Right lobe of liver (tissue), 6 donors: Measurements from ENCODE around the gene OSBPL3. TPM values are rescaled to one million over a fixed set of nuclear protein-coding genes. Genes with fewer than 3 reads are reported as not detected.

ENCODE experiments used
- ATAC-seq, 4 donors: fragments of 200-7000 bp; cut with Tn5 transposase; one replicate each; pipeline ENCODE4 v1.9.1; 2020; ENCODE audit warnings: mild to moderate bottlenecking in 4 of 4, moderate library complexity in 4 of 4
- DNase-seq, 3 donors: peaks; one replicate each; pipeline ENCODE4 v3.0.0-alpha.2; 2020
- H3K27ac ChIP-seq, 3 donors: fragments of 200-600 bp; one replicate each; pipeline ENCODE4 v1.8.0; 2022
- H3K27me3 ChIP-seq, 2 donors: fragments of 200-600 bp; one replicate each; pipeline ENCODE4 v1.8.0; 2022
- H3K36me3 ChIP-seq, 4 donors: fragments of 200-600 bp; sonication (generic) in 1 of 4; one replicate each; pipeline versions ENCODE4 v1.5.1 to v1.8.0; 2017 to 2022; ENCODE audit warnings: control low read depth in 1 of 4
- H3K4me1 ChIP-seq, 4 donors: fragments of 200-600 bp; sonication (generic) in 1 of 4; one replicate each; pipeline versions ENCODE4 v1.5.1 to v1.8.0; 2017 to 2022; ENCODE audit warnings: control low read depth in 1 of 4
- H3K4me3 ChIP-seq, 3 donors: fragments of 200-600 bp; one replicate each; pipeline ENCODE4 v1.8.0; 2022
- H3K9me3 ChIP-seq, 4 donors: fragments of 200-600 bp; sonication (generic) in 1 of 4; one replicate each; pipeline versions ENCODE4 v1.5.1 to v1.8.0; 2017 to 2022; ENCODE audit warnings: control low read depth in 1 of 4
- POLR2A ChIP-seq: fragments of 450-650 bp; IDR thresholded peaks from one replicate; pipeline ENCODE4 v1.6.1; 2017; ENCODE audit warnings: antibody characterized with exemption, mild to moderate bottlenecking
- WGBS: methylation state at CpG from one replicate; pipeline ENCODE4 v1.1.6; 2018; ENCODE audit warnings: low coverage, low lambda C conversion rate; ENCODE audit not compliant: insufficient coverage; ENCODE audit errors: missing lambda C conversion rate; 5-methylcytosine and 5-hydroxymethylcytosine counted together
- intact Hi-C, 2 donors: fragments of 100-400 bp; cut with DNase I; formaldehyde crosslinking; loops; one replicate each; pipeline versions ENCODE4 v1.11.2 to v1.14.1; 2022
- total RNA-seq, 6 experiments: library from RNA; depleted of rRNA in 2 of 6; stranded (reverse); fragments of >200 nt in 2 of 6; fragmentation: NEBNext Ultra II Directional in 3 of 6; extraction: Animal tissue kit (Norgen Biotek cat#: 25700) in 3 of 6; gene quantifications; one replicate each; pipeline versions ENCODE4 v1.1.0 to v1.2.4, GENCODE V29; 2016 to 2023
- TF ChIP-seq, protein P1 (sequence below), 4 donors: fragments of 200-600 bp in 3 of 4; fragments of 450-650 bp in 1 of 4; IDR thresholded peaks; one replicate each; pipeline versions ENCODE4 v1.5.1 to v1.8.0; 2016 to 2022; ENCODE audit warnings: antibody characterized with exemption in 4 of 4, mild to moderate bottlenecking in 2 of 4
- donor health status: DM: no; HTN: yes; CAD: no.
- donor health status: DM: no; HTN: no; CAD: no.
- donor health status: DM: no; HTN: no; CAD: no.
- donor health status: DM: no; HTN: yes; CAD: no.
- donor health status: DM: no; HTN: yes; CAD: no.

OSBPL3 gene
- total RNA-seq, 6 experiments from 2014 or later = 0.70 to 8.2 (median 2.4) TPM

DNA sequence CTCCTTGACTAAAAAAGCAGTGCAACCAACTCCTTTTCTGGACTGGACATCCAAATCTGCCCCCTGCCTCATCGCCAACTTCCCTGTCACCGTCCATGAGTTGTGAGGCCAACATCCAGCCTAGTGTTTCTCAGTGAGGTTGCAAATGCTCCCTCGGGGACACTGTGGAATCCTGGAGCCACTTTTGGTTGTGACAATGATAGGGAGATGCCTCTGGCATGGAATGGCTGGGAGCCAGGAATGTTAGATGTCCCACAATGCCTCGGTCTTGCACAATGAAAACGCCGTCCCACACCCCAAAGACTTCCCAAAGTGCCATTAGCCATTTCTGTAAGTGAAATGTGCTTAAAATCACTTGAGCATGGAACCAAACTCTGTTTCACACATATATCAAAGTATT is 105.2 kb downstream of the OSBPL3 start:
- TF ChIP-seq, protein P1, sequence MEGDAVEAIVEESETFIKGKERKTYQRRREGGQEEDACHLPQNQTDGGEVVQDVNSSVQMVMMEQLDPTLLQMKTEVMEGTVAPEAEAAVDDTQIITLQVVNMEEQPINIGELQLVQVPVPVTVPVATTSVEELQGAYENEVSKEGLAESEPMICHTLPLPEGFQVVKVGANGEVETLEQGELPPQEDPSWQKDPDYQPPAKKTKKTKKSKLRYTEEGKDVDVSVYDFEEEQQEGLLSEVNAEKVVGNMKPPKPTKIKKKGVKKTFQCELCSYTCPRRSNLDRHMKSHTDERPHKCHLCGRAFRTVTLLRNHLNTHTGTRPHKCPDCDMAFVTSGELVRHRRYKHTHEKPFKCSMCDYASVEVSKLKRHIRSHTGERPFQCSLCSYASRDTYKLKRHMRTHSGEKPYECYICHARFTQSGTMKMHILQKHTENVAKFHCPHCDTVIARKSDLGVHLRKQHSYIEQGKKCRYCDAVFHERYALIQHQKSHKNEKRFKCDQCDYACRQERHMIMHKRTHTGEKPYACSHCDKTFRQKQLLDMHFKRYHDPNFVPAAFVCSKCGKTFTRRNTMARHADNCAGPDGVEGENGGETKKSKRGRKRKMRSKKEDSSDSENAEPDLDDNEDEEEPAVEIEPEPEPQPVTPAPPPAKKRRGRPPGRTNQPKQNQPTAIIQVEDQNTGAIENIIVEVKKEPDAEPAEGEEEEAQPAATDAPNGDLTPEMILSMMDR (IDR thresholded peaks at IDR 0.05) = no peak
- no peak for TF ChIP-seq POLR2A
- Histone ChIP-seq H3K27ac (no peak overlapping the region), H3K27me3 (no peaks in the 10 kb centered on the region), H3K4me3 (no peak overlapping the region), H3K9me3 (no peaks in the 10 kb centered on the region), H3K4me1 (no peaks in the 10 kb centered on the region), H3K36me3 (no peaks in the 10 kb centered on the region)
- intact Hi-C loops = no loop called here
- WGBS = 93% methylated on average over 6 of the region's 6 CpGs
- no peak for ATAC-seq
- DNase-seq = no peak

DNA sequence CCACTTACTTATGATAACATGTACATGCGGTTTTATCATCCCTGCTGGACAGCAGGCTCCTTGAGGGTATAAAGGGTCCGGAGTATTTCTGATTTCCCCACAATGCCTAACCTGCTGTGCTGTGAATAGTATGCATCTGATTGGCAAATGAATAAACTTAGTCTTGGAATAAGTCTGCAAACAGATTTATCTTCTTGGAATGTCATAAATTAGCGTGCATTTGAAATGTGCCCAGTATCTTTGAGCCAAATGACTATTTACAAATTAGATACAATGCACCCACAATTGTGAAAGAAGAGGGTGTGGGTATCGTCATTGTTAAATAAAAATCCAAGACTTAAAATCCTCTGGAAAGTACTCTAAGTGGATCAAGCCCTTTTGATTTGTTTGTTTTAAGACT is 106.0 kb downstream of the OSBPL3 start:
- Histone ChIP-seq H3K4me1 (no peaks in the 10 kb centered on the region), H3K27ac (no peak overlapping the region), H3K4me3 (no peak overlapping the region), H3K27me3 (no peaks in the 10 kb centered on the region), H3K36me3 (no peaks in the 10 kb centered on the region), H3K9me3 (no peaks in the 10 kb centered on the region)
- intact Hi-C loops = no loop called here
- DNase-seq (no peak), ATAC-seq (no peak)
- TF ChIP-seq POLR2A = no peak
- TF ChIP-seq, protein P1 (IDR thresholded peaks at IDR 0.05) = no peak
- 46% methylated on average over 4 of the region's 4 CpGs for WGBS

DNA sequence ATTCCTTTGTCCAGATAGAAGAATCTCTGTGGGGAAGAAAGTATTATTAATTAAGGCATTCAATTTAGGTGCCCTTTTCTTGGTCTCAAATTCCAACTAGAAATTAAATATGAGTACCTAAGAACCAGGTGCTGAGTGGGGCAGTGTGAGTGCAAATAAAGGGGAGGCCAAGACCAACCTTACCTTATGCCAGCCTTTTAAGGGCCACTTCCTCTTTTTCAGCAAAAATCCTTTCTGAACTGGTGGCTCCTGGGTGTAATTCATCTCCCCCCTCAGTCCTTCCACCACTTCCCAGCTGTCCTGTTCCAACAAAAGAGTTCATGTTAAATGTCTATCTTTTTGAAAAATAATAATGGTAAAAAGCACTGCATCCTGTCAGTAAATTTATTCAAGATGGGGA is 108.2 kb downstream of the OSBPL3 start:
- no peak for ATAC-seq
- no peak for TF ChIP-seq POLR2A
- TF ChIP-seq, protein P1 (IDR thresholded peaks at IDR 0.05) = no peak
- no peak overlapping the region for H3K27ac ChIP-seq

DNA sequence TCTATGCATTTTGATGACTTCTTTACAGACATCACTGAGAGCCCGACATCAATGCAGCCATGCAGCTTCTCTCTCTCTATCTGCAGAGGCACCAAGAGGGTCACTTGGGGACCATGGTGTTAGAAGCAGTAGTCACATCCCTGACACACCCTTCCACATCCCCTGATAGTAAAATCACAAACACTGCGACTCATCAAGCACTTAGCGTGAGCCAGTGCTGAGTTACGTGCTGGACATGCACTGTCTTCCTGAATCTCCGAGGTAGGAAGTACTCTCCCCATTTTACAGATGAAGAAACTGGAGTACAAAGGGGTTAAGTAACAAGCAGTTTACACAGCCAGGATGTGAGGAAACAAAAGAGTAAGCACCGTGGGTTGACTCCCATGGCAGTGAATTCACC is 109.2 kb downstream of the OSBPL3 start:
- intact Hi-C loops = no loop called here
- no peaks in the 10 kb centered on the region for H3K4me1 ChIP-seq
- DNase-seq = no peak
- H3K27ac ChIP-seq = no peak overlapping the region
- no peak overlapping the region for H3K4me3 ChIP-seq
- no peaks in the 10 kb centered on the region for H3K36me3 ChIP-seq
- TF ChIP-seq, protein P1 (IDR thresholded peaks at IDR 0.05) = no peak
- TF ChIP-seq POLR2A = no peak
- 85% methylated on average over 6 of the region's 6 CpGs for WGBS
- H3K9me3 ChIP-seq = no peaks in the 10 kb centered on the region
- no peaks in the 10 kb centered on the region for H3K27me3 ChIP-seq
- no peak for ATAC-seq

More for the DNA sequence above, 108.2 kb downstream of the OSBPL3 start:
- H3K4me3 ChIP-seq = no peak overlapping the region
- intact Hi-C loops = no loop called here
- no peaks in the 10 kb centered on the region for H3K27me3 ChIP-seq
- no peaks in the 10 kb centered on the region for H3K9me3 ChIP-seq
- H3K4me1 ChIP-seq = no peaks in the 10 kb centered on the region
- DNase-seq = no peak
- no peaks in the 10 kb centered on the region for H3K36me3 ChIP-seq

DNA sequence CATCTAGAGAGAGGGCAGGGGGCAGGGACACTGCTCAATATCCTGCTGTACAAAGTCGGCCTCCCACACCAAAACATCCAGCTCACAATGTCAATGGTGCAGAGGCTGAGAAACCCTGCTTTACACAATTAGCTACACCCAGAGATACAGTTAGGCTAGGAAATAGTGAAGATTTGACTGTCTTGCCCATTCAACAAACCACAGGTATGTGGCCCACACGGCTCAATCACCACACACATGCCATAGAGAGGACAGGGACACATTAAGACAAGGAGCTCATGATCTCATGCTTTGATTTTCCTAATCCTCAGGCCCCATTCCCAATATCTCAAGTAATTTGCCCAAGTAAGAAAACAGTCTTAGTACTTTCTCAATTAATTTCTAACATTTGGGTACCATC is 110.4 kb downstream of the OSBPL3 start:
- WGBS = 88% methylated on average over 1 of the region's 2 CpGs
- no peak for TF ChIP-seq POLR2A
- TF ChIP-seq, protein P1 (IDR thresholded peaks at IDR 0.05) = no peak
- DNase-seq (no peak), ATAC-seq (no peak)
- H3K27me3 ChIP-seq = no peaks in the 10 kb centered on the region
- H3K4me1 ChIP-seq = no peaks in the 10 kb centered on the region
- no peaks in the 10 kb centered on the region for H3K36me3 ChIP-seq
- H3K4me3 ChIP-seq = no peak overlapping the region
- H3K9me3 ChIP-seq = no peaks in the 10 kb centered on the region
- H3K27ac ChIP-seq = no peak overlapping the region
- intact Hi-C loops = no loop called here
